HK-2 (cell line): Measurements from ENCODE around the gene URB1.
"Not testable (repeated sequence)": the region's sequence is repeated elsewhere in the genome, so short reads cannot be mapped to it uniquely, and the experiment has no call there.

Experiments used
- DNase-seq: peaks from one replicate; pipeline ENCODE4 v3.0.0-alpha.2; 2018; ENCODE audit not compliant: unreplicated experiment

The URB1 gene

DNA sequence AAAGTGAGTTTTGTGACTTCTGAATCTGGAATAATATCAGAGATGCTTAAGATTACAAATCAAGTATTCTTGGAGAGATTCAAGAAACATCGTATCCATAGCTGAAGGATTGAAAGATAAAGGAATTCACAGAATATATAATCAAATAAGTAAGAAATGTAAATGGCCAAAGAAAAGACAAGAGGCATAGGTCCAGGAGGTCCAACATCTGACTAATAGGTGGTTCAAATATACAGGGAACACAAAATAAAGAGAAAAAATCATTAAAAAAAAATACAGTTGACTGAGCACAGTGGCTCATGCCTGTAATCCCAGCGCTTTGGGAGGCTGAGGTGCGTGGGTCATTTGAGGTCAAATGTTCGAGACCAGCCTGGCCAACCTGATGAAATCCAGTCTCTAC lies 107.3 kb downstream of the URB1 start:
- DNase-seq: no peak

DNA sequence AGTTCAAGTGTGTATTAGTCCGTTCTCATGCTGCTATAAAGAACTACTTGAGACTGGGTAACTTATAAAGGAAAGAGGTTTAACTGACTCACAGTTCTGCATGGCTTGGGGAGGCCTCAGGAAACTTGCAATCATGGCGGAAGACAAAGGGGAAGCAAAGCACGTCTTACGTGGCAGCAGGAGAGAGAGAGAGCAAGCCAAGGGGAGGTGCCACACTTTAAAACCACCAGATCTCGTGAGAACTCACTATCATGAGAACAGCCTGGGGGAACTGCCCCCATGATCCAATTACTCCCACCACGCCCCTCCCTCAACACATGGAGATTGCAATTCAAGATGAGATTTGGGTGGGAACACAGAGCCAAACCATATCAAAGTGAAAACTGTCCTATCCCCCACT lies 109.8 kb downstream of the URB1 start:
- DNase-seq: no peak

- no peak for DNase-seq
Observed at GRCh38 chr21:32281531-32281930, 111.3 kb downstream of the URB1 start.

DNA sequence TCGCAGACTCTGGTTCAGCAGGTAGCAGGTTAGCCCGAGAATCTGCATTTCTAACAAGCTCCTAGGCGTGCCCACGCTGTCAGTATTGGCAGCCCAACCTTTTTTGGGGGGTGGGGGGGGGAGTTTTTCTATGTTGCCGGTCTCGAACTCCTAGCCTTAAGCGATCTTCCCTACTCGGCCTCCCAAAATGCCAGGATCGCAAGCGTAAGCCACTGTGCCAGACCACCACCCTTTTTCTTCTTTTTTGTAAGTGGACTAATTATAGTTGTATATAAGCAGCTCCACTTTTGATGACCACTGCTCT lies 113.5 kb downstream of the URB1 start:
- DNase-seq: no peak

DNA sequence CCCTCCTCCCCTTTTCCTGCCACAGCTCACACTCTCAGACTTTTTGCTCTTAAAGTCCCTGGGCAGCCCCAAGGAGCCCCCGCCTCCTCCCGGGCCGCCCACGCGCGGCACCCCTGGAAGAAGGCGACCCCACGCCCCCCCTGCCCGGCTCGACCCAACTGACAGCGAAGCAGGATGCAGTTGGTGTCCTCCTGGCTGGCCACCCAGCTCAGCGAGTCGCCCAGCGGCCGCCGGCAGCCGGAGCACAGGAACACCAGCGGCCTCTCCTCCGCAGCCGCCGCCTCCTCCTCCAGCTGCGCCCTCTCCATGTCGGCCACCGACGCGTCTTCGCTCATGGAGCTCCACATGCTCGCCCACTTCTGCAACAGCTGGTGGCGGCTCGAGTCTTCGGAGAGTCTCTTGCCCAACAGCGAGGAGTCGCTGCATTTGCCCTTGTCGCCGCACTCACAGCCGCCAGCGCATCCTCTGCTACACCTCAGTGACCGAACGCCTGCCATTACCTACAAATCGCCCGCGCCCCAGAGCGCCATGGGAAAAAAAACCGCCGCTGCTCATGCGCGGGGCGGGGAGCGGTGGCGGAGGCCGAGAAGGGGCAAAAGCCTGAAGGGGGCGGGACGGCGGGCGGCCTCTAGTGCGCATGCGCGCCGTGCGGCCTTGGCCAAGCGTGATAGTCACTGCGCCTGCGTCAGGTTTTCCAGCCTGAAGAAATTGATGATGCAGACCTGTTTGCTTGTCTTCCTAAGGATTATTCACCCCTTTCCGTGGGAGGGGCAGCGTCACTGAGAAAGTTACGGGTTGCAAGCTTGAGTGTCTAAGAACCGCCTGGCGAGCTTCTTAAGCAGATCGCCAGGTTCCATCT lies 114.1 kb downstream of the URB1 start, which contains the start of gene MIS18A:
Gene MIS18A, minus strand, starts transcription at position 532 of the 859 bp plus-strand sequence. Its CDS starts 35 bp downstream, at position 497.
- peak; percentile 95 for DNase-seq

DNA sequence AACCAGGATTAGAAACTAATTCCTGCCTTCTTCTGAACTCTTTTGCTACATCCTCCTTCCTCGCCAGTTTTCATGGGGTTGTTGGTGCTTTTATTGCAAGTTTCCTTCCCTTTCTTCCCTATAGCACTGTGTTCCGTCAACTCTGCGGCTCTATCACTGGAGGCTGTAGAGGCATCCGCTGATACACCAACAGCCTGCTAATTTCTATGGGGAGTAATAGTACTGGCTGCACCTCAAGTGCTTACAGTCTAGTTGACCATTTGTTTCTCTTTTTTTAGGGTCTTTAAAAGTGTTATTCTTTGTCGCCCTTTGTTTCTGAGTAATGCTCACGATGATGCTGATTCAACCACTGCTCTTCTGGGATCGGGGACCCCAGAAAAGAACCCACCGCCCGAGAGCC lies 114.7 kb downstream of the URB1 start:
- DNase-seq: peak; percentile 1

GRCh38 chr21:32276671-32277070 lies 116.1 kb downstream of the URB1 start:
- DNase-seq: no peak

GRCh38 chr21:32270748-32271147 lies 122.1 kb downstream of the URB1 start:
- DNase-seq: no peak

- not testable (repeated sequence) for DNase-seq
Observed at GRCh38 chr21:32265321-32265720, 127.5 kb downstream of the URB1 start.

DNA sequence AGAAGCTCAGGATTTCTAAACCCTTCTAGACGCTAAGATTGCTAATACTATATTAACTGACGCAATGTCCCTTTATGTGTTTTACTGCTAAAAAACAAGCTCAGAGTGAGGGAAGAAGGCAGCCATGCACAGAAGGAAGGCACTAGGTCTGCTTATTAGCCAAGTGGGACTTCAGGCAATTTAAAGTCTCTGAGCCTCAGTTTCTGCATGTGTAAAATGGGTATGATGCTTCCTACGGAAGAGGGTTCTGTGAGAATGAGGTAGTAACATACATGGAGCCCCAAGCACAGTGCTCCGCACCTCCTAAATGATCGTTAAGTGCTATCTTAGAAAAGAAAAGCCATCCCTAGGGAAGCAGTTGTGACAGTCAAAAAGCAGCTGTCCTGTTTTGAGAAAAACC lies 130.9 kb downstream of the URB1 start:
- no peak for DNase-seq
